AG09319 (cell line): Measurements from ENCODE around the gene MYLK2.
"Not testable (repeated sequence)": the region's sequence is repeated elsewhere in the genome, so short reads cannot be mapped to it uniquely, and the experiment has no call there.

Source experiments
- DNase-seq: peaks from one replicate; pipeline ENCODE4 v3.0.0-alpha.2; 2010; ENCODE audit warnings: low read depth; ENCODE audit errors: extremely low read depth
- CTCF ChIP-seq: IDR thresholded peaks from 2 replicates; pipeline ENCODE4 v1.5.1; 2011; ENCODE audit warnings: low read depth, mild to moderate bottlenecking, inconsistent platforms, low read length, moderate library complexity

The MYLK2 gene

GRCh38 chr20:31824125-31824485, 4.9 kb downstream of the MYLK2 start:
- no peak for DNase-seq
- TF ChIP-seq CTCF = no peak

- no peak for TF ChIP-seq CTCF
- no peak for DNase-seq
Observed at GRCh38 chr20:31824554-31825313, 5.6 kb downstream of the MYLK2 start.

GRCh38 chr20:31826074-31826473, 6.9 kb downstream of the MYLK2 start:
- DNase-seq = no peak
- no peak for TF ChIP-seq CTCF

GRCh38 chr20:31827059-31827458, 7.9 kb downstream of the MYLK2 start:
- no peak for DNase-seq
- TF ChIP-seq CTCF = no peak

- not testable (repeated sequence) for DNase-seq
Observed at GRCh38 chr20:31828016-31828415, 8.9 kb downstream of the MYLK2 start.

DNA sequence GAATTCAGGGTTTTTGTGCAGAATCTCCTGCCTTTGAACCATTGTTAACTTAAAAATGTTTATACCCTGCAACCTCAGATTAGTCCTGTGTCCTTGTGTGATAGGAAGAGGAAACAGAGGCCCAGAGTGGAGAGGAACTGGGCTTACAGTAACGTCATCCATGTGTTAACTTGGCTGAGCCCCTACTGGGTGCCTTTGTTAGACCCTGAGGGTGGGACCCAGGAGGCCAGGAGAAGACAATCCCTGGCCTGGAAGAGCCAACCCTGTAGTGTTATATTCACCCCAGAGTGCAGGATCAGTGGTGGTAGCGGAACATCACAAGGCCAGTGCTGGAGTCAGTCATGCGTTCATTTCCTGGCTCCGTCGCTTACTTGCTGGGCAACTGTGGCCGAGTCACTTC, 10.6 kb downstream of the MYLK2 start:
- no peak for TF ChIP-seq CTCF
- DNase-seq = no peak

- TF ChIP-seq CTCF = no peak
- DNase-seq = no peak
Observed at GRCh38 chr20:31830406-31830981, 11.3 kb downstream of the MYLK2 start.

- DNase-seq = no peak
- no peak for TF ChIP-seq CTCF
Observed at GRCh38 chr20:31831211-31831610, 12.1 kb downstream of the MYLK2 start.
